Caco-2 (cell line): Measurements from ENCODE around the gene PSD4. TPM values are rescaled to one million over a fixed set of nuclear protein-coding genes. Genes with fewer than 3 reads are reported as not detected.

Source experiments
- BruUV-seq: library from RNA; stranded (reverse); fragments of 400-500 nt; replicated peaks from 2 replicates; lab custom pipeline; 2021; lab: Mats Ljungman, UMichigan
- CTCF ChIA-PET: fragments of 300-600 bp; sonication (Branson Sonifier 250); formaldehyde crosslinking; loops from one replicate; lab custom pipeline; 2022; ENCODE audit warnings: antibody characterized with exemption; lab: Charles Lee
- POLR2A ChIA-PET: fragments of 300-600 bp; sonication (Branson Sonifier 250); formaldehyde crosslinking; loops from one replicate; lab custom pipeline; 2022; ENCODE audit warnings: antibody characterized with exemption; lab: Charles Lee
- DNase-seq, 2 experiments: peaks; one replicate each; pipeline versions ENCODE4 v3.0.0 to v3.0.0-alpha.2; 2020 to 2022
- H3K27me3 ChIP-seq: replicated peaks from 2 replicates; pipeline ENCODE4 v1.6.0; 2011; ENCODE audit warnings: low read length; ENCODE audit not compliant: control insufficient read depth, insufficient read depth
- H3K36me3 ChIP-seq: 2 replicates; pipeline ENCODE4 v1.5.1; 2011; ENCODE audit warnings: low read length; ENCODE audit not compliant: control insufficient read depth, insufficient read depth
- H3K4me1 ChIP-seq: fragments of 250-450 bp; sonication (Bioruptor Pico); 2 replicates; pipeline ENCODE4 v1.5.1; 2020; ENCODE audit warnings: mild to moderate bottlenecking
- H3K4me3 ChIP-seq: 2 replicates; pipeline ENCODE4 v1.5.1; 2011; ENCODE audit warnings: low read depth, mild to moderate bottlenecking, control low read depth, low read length
- H3K9me3 ChIP-seq: fragments of 250-450 bp; sonication (Bioruptor Pico); 2 replicates; pipeline ENCODE4 v1.5.1; 2020; ENCODE audit warnings: mild to moderate bottlenecking, moderate library complexity
- H3K27ac Mint-ChIP-seq: one replicate; pipeline ENCODE4 v1.8.0; 2022; ENCODE audit warnings: mixed read lengths; ENCODE audit not compliant: unreplicated experiment
- H3K27me3 Mint-ChIP-seq: one replicate; pipeline ENCODE4 v1.8.0; 2022; ENCODE audit warnings: mixed read lengths; ENCODE audit not compliant: insufficient read depth, unreplicated experiment
- H3K36me3 Mint-ChIP-seq: one replicate; pipeline ENCODE4 v1.8.0; 2022; ENCODE audit warnings: mild to moderate bottlenecking, mixed read lengths; ENCODE audit not compliant: insufficient read depth, unreplicated experiment
- H3K4me1 Mint-ChIP-seq: one replicate; pipeline ENCODE4 v1.8.0; 2022; ENCODE audit warnings: low read depth, mixed read lengths; ENCODE audit not compliant: unreplicated experiment
- H3K4me3 Mint-ChIP-seq: one replicate; pipeline ENCODE4 v1.8.0; 2022; ENCODE audit warnings: mild to moderate bottlenecking, moderate library complexity, mixed read lengths; ENCODE audit not compliant: unreplicated experiment
- H3K9me3 Mint-ChIP-seq: one replicate; pipeline ENCODE4 v1.8.0; 2022; ENCODE audit warnings: mixed read lengths; ENCODE audit not compliant: unreplicated experiment
- intact Hi-C: fragments of 100-400 bp; cut with micrococcal nuclease; formaldehyde crosslinking; loops from one replicate; pipeline ENCODE4 v1.10.0; 2022; ENCODE audit not compliant: unreplicated experiment
- total RNA-seq: library from RNA; stranded (reverse); gene quantifications from 2 replicates; pipeline ENCODE4 v1.2.3, GENCODE V29; 2022
- TF ChIP-seq, protein P1 (sequence below), 2 experiments: fragments of 200-600 bp in 1 of 2; IDR thresholded peaks; 1 replicate in 1 of 2; 2 replicates in 1 of 2; pipeline versions ENCODE4 v1.5.1 to v1.8.0; 2011 to 2022; ENCODE audit warnings: antibody characterized with exemption in 1 of 2, control low read depth in 1 of 2, inconsistent platforms in 1 of 2, low read depth in 1 of 2, low read length in 1 of 2, mild to moderate bottlenecking in 1 of 2, moderate library complexity in 1 of 2; ENCODE audit not compliant: insufficient read depth in 1 of 2, severe bottlenecking in 1 of 2, unreplicated experiment in 1 of 2

The PSD4 gene
- total RNA-seq, 1 experiment from 2014 or later = 18.7 TPM

GRCh38 chr2:113187771-113188170 lies 14.0 kb downstream of the PSD4 start:
- ChIA-PET POLR2A (no interaction called here), CTCF (no interaction called here)
- peaks cover 15% of the 10 kb centered on the region for H3K4me1 Mint-ChIP-seq
- H3K27me3 Mint-ChIP-seq = no peaks in the 10 kb centered on the region
- no peak overlapping the region for H3K27ac Mint-ChIP-seq
- Histone ChIP-seq H3K9me3 (no peaks in the 10 kb centered on the region), H3K4me1 (peaks cover 10% of the 10 kb centered on the region), H3K36me3 (no peaks in the 10 kb centered on the region; the same call in 1 of the 2 replicates), H3K27me3 (no peaks in the 10 kb centered on the region), H3K4me3 (no peak overlapping the region)
- H3K36me3 Mint-ChIP-seq = no peaks in the 10 kb centered on the region
- BruUV-seq = no TSS peak
- no peaks in the 10 kb centered on the region for H3K9me3 Mint-ChIP-seq
- TF ChIP-seq, protein P1, sequence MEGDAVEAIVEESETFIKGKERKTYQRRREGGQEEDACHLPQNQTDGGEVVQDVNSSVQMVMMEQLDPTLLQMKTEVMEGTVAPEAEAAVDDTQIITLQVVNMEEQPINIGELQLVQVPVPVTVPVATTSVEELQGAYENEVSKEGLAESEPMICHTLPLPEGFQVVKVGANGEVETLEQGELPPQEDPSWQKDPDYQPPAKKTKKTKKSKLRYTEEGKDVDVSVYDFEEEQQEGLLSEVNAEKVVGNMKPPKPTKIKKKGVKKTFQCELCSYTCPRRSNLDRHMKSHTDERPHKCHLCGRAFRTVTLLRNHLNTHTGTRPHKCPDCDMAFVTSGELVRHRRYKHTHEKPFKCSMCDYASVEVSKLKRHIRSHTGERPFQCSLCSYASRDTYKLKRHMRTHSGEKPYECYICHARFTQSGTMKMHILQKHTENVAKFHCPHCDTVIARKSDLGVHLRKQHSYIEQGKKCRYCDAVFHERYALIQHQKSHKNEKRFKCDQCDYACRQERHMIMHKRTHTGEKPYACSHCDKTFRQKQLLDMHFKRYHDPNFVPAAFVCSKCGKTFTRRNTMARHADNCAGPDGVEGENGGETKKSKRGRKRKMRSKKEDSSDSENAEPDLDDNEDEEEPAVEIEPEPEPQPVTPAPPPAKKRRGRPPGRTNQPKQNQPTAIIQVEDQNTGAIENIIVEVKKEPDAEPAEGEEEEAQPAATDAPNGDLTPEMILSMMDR (IDR thresholded peaks at IDR 0.05; ENCODE audit: insufficient read depth in 1 of 2, low read depth in 1 of 2, low read length in 1 of 2, severe bottlenecking in 1 of 2, unreplicated experiment in 1 of 2) = no peak
- H3K4me3 Mint-ChIP-seq = no peak overlapping the region
- intact Hi-C loops = no loop called here
- DNase-seq = no peak

GRCh38 chr2:113190871-113191270 lies 17.1 kb downstream of the PSD4 start:
- Mint-ChIP-seq H3K27me3 (no peaks in the 10 kb centered on the region), H3K36me3 (no peaks in the 10 kb centered on the region), H3K9me3 (no peaks in the 10 kb centered on the region), H3K4me3 (no peak overlapping the region), H3K4me1 (peaks cover 6% of the 10 kb centered on the region), H3K27ac (no peak overlapping the region)
- intact Hi-C loops = no loop called here
- BruUV-seq = no TSS peak
- TF ChIP-seq, protein P1 (IDR thresholded peaks at IDR 0.05; ENCODE audit: insufficient read depth in 1 of 2, low read depth in 1 of 2, low read length in 1 of 2, severe bottlenecking in 1 of 2, unreplicated experiment in 1 of 2) = no peak
- no peak overlapping the region for H3K4me3 ChIP-seq
- DNase-seq = no peak
- H3K36me3 ChIP-seq = no peaks in the 10 kb centered on the region; the same call in none of the 2 replicates
- H3K4me1 ChIP-seq = no peaks in the 10 kb centered on the region
- POLR2A ChIA-PET = no interaction called here
- H3K27me3 ChIP-seq = no peaks in the 10 kb centered on the region
- CTCF ChIA-PET = interaction anchor here (1.5 kb wide), 1 partner anchor 111 kb away, joined by 5 read pairs; no protein-coding TSS in a partner anchor
- H3K9me3 ChIP-seq = no peaks in the 10 kb centered on the region

DNA sequence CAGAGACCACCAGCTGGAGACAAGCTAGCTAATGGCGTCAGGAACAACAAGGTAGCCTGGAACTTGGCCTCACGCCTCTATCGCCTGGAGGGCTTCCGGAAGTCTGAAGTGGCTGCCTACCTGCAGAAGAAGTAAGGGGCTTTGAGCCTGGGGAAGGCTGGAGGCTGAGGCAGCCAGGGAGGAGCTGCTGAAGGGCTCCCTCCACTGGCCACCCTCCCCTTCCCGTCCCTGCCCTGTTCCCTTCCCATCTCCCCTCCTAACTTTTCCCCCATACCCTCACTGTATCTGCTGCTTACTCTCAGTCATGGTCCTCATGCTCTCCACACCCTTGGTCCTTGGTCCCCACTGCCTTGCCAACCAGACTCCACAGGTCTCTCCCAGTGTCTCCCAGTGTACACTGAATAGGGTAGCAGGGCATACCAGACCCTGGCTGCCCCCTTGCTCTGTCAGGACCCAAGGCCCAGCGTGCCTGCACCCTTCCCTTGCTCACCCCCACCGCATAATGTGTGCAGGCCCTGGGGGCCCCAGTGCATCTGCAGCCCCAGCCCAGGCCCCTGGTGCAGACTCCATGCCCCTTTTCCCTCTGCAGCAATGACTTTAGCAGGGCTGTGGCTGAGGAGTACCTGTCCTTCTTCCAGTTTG lies 18.8 kb downstream of the PSD4 start:
- H3K9me3 Mint-ChIP-seq = no peaks in the 10 kb centered on the region

More for the DNA sequence above, 18.8 kb downstream of the PSD4 start:
- CTCF ChIA-PET = interaction anchor here (0.8 to 1.8 kb wide), 3 partner anchors 11 to 54 kb away, joined by 3 to 6 read pairs (median 5); no protein-coding TSS in a partner anchor
- no peaks in the 10 kb centered on the region for H3K9me3 ChIP-seq
- no peak overlapping the region for H3K27ac Mint-ChIP-seq
- H3K36me3 ChIP-seq = no peaks in the 10 kb centered on the region; the same call in 1 of the 2 replicates
- H3K4me3 Mint-ChIP-seq = no peak overlapping the region
- peaks cover 3% of the 10 kb centered on the region for H3K4me1 Mint-ChIP-seq
- DNase-seq = no peak
- no peak overlapping the region for H3K4me3 ChIP-seq
- TF ChIP-seq, protein P1 (IDR thresholded peaks at IDR 0.05; ENCODE audit: insufficient read depth in 1 of 2, low read depth in 1 of 2, low read length in 1 of 2, severe bottlenecking in 1 of 2, unreplicated experiment in 1 of 2) = peak in 1 of 2 experiments; percentile 43
- no TSS peak for BruUV-seq
- H3K36me3 Mint-ChIP-seq = no peaks in the 10 kb centered on the region
- intact Hi-C loops = no loop called here
- no peaks in the 10 kb centered on the region for H3K4me1 ChIP-seq
- no peaks in the 10 kb centered on the region for H3K27me3 Mint-ChIP-seq
- POLR2A ChIA-PET = no interaction called here
- H3K27me3 ChIP-seq = no peaks in the 10 kb centered on the region
